Measurements from ENCODE around the gene TLCD4. TPM values are rescaled to one million over a fixed set of nuclear protein-coding genes. Genes with fewer than 3 reads are reported as not detected.

TLCD4 gene, protein sequence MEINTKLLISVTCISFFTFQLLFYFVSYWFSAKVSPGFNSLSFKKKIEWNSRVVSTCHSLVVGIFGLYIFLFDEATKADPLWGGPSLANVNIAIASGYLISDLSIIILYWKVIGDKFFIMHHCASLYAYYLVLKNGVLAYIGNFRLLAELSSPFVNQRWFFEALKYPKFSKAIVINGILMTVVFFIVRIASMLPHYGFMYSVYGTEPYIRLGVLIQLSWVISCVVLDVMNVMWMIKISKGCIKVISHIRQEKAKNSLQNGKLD
- 11.3 TPM for total RNA-seq
- long read RNA-seq, full-length matches to known transcripts: 6 of 10 reads
- long read RNA-seq, partial matches to known transcripts: 3 of 10 reads
- long read RNA-seq, other reads (novel, unspliced or antisense): 1 of 10 reads

DNA sequence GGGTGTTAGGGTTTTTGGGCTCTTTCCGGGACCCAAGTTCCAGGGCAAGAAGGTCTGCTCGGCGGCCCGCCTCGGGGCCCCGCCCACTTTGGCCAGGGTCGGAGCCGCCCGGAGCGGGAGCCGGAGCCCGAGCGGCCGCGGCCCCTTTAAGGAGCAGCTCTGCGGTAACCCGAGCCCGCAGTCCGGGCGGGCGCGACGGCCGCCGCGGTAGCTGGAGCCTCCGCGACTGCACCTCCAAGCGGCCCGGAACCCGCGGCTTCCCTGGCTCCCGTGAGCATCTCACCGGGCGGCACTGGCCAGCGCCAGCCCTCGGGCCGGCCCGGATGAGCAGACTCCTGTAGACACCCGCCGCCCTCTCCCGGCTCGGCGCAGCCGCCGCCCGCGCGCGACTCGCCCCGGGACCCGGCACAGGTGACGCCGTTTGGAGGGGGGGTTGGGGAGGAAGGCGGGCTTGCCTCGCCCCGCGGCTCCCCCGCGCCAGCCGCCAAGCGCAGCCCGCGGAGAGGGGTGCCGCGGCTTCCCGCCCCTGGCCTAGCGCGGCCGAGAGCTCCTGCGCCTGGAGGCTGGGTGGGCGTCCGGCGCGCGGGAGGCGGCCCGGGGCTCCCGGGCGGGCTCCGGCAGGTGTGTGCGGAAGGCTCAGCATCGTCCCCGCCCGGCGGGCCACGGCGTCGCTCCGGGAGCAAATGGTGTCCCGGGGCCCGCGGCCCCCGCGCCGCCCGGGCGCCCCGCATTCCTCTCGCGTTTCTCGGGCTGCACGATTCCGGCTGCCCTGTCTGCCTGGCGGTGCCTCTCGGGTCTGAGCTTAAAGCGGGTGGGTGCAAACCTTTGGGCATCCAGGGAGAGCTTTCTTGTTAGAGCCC lies at the start of gene TLCD4:
Gene TLCD4, plus strand, starts transcription at position 149 of the 860 bp plus-strand sequence. CDS start 26,547 bp downstream, outside the sequence.
- TF ChIP-seq, protein P1, sequence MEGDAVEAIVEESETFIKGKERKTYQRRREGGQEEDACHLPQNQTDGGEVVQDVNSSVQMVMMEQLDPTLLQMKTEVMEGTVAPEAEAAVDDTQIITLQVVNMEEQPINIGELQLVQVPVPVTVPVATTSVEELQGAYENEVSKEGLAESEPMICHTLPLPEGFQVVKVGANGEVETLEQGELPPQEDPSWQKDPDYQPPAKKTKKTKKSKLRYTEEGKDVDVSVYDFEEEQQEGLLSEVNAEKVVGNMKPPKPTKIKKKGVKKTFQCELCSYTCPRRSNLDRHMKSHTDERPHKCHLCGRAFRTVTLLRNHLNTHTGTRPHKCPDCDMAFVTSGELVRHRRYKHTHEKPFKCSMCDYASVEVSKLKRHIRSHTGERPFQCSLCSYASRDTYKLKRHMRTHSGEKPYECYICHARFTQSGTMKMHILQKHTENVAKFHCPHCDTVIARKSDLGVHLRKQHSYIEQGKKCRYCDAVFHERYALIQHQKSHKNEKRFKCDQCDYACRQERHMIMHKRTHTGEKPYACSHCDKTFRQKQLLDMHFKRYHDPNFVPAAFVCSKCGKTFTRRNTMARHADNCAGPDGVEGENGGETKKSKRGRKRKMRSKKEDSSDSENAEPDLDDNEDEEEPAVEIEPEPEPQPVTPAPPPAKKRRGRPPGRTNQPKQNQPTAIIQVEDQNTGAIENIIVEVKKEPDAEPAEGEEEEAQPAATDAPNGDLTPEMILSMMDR (IDR thresholded peaks at IDR 0.05): no peak
- peak; percentile 94 to 95 for ATAC-seq
- intact Hi-C loops (cut with DNase I): no loop called here

DNA sequence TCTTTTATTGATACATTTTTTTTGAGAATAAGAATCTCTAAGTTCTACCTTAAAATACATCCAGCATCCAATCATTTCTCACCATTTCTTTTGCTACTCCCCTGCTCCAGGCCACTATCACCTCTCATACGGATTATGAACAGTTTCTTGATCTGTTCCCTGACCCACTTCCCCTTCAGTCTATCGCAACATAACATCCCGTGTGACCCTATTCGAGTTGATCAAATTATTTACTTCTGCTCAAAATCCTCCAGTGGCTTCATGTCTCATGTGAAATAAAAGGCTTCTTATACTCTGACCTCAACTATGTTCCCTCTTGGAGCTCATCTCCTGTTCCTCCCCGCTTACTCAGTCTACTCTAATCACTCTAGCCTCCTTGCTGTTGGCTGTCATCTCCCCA lies 49.6 kb upstream of the TLCD4 start:
- intact Hi-C loops (cut with DNase I): no loop called here
- Histone ChIP-seq H3K27ac (no peak overlapping the region), H3K36me3 (peaks cover 8% of the 10 kb centered on the region), H3K9me3 (no peaks in the 10 kb centered on the region), H3K4me3 (no peak overlapping the region), H3K27me3 (ENCODE audit: low read depth) (no peaks in the 10 kb centered on the region), H3K4me1 (peaks cover 6% of the 10 kb centered on the region)
- ATAC-seq (no peak), DNase-seq (no peak)
- TF ChIP-seq, protein P1 (IDR thresholded peaks at IDR 0.05): no peak

More for the DNA sequence above, at the start of gene TLCD4:
- peak within 1 kb of the TSS; percentile 77 for H3K27ac ChIP-seq
- H3K9me3 ChIP-seq: no peaks in the 10 kb centered on the region
- no peaks in the 10 kb centered on the region for H3K36me3 ChIP-seq
- peak; percentile 78 for DNase-seq
- peaks cover 11% of the 10 kb centered on the region for H3K4me1 ChIP-seq
- H3K27me3 ChIP-seq (ENCODE audit: low read depth): no peaks in the 10 kb centered on the region
- peak within 1 kb of the TSS; percentile 66 for H3K4me3 ChIP-seq

DNA sequence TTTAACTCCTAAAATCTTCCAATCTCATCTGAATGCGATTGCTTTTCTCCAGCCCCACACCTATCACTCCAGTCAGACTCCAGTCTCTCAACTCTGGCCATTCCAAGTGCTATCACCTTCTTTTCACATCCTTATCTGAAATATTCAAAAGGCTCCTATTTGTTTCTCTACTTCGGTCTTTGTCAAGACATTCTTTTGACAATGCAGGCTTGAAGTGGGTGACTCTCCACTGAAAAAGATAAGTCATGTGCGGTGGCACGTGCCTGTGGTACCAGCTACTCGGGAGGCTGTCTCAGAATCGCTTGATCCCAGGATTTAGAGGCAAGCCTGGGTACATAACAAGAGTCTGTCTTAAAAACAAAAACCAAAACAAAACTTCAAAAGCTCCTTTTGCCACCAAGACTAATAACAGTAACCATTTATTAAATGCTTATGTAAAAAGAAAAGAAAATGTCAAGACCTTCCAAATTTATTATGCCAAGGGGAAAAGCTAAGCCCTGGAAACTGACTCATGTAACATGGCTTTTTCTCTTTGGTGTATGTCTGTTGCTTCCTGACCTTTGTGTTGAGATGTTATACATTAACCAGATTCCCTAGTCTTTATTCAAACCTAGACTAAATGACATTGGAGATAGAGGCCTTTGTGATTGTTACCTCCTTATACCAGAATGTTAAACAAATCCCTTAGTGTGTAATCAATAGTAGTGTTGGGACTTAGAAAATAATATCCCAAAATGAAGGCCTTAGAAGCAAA lies 48.0 kb upstream of the TLCD4 start:
- Histone ChIP-seq H3K9me3 (no peaks in the 10 kb centered on the region), H3K4me3 (no peak overlapping the region), H3K36me3 (peaks cover 2% of the 10 kb centered on the region), H3K4me1 (peaks cover 12% of the 10 kb centered on the region), H3K27me3 (ENCODE audit: low read depth) (no peaks in the 10 kb centered on the region), H3K27ac (no peak overlapping the region)
- intact Hi-C loops (cut with DNase I): no loop called here
- ATAC-seq (no peak), DNase-seq (no peak)
- TF ChIP-seq, protein P1 (IDR thresholded peaks at IDR 0.05): no peak

DNA sequence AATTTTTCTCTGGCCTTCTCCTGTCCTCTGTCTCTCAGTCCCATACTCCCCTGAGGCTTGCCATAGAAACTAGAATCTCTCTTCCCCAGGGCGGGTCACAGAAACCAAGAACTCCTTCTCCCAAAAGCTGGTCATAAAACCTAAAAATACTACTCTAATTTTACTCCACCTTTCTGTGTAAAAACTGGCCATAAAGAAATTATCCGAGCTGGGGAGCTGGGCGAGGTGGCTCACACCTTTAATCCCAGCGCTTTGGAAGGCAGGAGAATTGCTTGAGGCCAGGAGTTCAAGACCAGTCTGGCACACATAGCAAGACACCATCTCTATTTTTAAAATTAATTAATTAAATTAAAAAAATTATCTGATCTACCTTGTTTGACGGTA lies 47.5 kb upstream of the TLCD4 start:
- no peaks in the 10 kb centered on the region for H3K27me3 ChIP-seq (ENCODE audit: low read depth)
- no peaks in the 10 kb centered on the region for H3K9me3 ChIP-seq
- no peak for DNase-seq
- H3K27ac ChIP-seq: no peak overlapping the region
- peaks cover 12% of the 10 kb centered on the region for H3K4me1 ChIP-seq
- ATAC-seq: no peak
- intact Hi-C loops (cut with DNase I): no loop called here
- H3K4me3 ChIP-seq: no peak overlapping the region
- TF ChIP-seq, protein P1 (IDR thresholded peaks at IDR 0.05): no peak
- no peaks in the 10 kb centered on the region for H3K36me3 ChIP-seq

DNA sequence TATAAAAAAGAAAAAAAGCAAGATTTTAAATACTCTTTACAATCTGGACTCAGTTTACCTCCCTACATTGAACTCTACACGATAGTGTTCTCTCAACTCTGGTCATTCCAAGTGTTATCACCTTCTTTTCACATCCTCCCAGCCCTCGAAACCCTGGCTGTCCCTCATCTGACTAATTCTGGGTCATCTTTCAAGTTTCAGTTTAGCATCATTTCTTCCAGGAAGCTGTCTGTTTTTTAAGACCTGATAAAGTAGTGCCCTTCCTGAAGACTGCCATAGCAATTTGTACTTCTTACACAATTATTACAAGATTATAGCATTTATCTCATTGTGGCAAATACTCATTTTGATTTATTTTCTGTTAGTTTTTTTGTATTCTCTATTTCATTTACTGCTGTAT lies 45.6 kb upstream of the TLCD4 start:
- Histone ChIP-seq H3K27ac (no peak overlapping the region), H3K4me3 (peak overlapping the region; percentile 73), H3K4me1 (peaks cover 12% of the 10 kb centered on the region), H3K27me3 (ENCODE audit: low read depth) (no peaks in the 10 kb centered on the region), H3K36me3 (no peaks in the 10 kb centered on the region), H3K9me3 (no peaks in the 10 kb centered on the region)
- ATAC-seq (no peak), DNase-seq (no peak)
- intact Hi-C loops (cut with DNase I): no loop called here
- TF ChIP-seq, protein P1 (IDR thresholded peaks at IDR 0.05): no peak

Measured in lower lobe of right lung (tissue), 2 donors.